Measurements from ENCODE around the gene DNAH9. TPM values are rescaled to one million over a fixed set of nuclear protein-coding genes. Genes with fewer than 3 reads are reported as not detected.

The DNAH9 gene
- polyA plus RNA-seq, 1 donor (not counting 4 experiments of a cell fraction or from before 2014, with no cell fraction given) = 0.42 TPM

- Histone ChIP-seq H3K27ac (ENCODE audit: control insufficient read depth, insufficient read depth, low read length) (no peak overlapping the region), H4K20me1 (ENCODE audit: control insufficient read depth, extremely low read depth, insufficient read depth, low read length) (no peaks in the 10 kb centered on the region), H3K9me1 (ENCODE audit: control insufficient read depth, extremely low read depth, insufficient read depth, low read length) (no peaks in the 10 kb centered on the region), H3K4me1 (ENCODE audit: control insufficient read depth, extremely low read depth, insufficient read depth, low read length) (no peaks in the 10 kb centered on the region), H3K9ac (ENCODE audit: control insufficient read depth, extremely low read depth, insufficient read depth, low read length) (no peak overlapping the region), H3K79me2 (ENCODE audit: control insufficient read depth, insufficient read depth, low read length) (no peaks in the 10 kb centered on the region), H3K27me3 (ENCODE audit: control insufficient read depth, extremely low read depth, insufficient read depth, low read length) (no peaks in the 10 kb centered on the region), H3K36me3 (ENCODE audit: control insufficient read depth in 2 of 2, extremely low read depth in 1 of 2, insufficient read depth in 2 of 2, low read length in 2 of 2) (no peaks in the 10 kb centered on the region), H3K9me3 (ENCODE audit: control insufficient read depth, low read depth, low read length) (peaks cover 5% of the 10 kb centered on the region), H2AFZ (ENCODE audit: control insufficient read depth, low read length) (no peak overlapping the region), H3K4me2 (ENCODE audit: control insufficient read depth, extremely low read depth, insufficient read depth, low read depth, low read length) (no peak overlapping the region), H3K4me3 (ENCODE audit: control insufficient read depth in 2 of 3, extremely low read depth in 1 of 3, insufficient read depth in 2 of 3, low read depth in 1 of 3, low read length in 3 of 3) (no peak overlapping the region)
- dilution Hi-C loops (cut with MboI; ENCODE audit: extremely low pct_ligation_motif_present, low sequenced_read_pairs) = no loop called here
- FAIRE-seq = no peak
- no peak for TF ChIP-seq EZH2 (IDR thresholded peaks at IDR 0.05; ENCODE audit: low read length)
- no peak for TF ChIP-seq CTCF (optimal IDR thresholded peaks at IDR 0.05 in 1 of 3, IDR thresholded peaks at IDR 0.05 in 1 of 3, conservative IDR thresholded peaks at IDR 0.05 in 1 of 3; ENCODE audit: extremely low read depth in 1 of 3, insufficient read depth in 2 of 3, low read length in 3 of 3)
- DNase-seq (ENCODE audit: low read depth, low spot score) = no peak
Observed at GRCh38 chr17:11561702-11562101, 36.6 kb upstream of the DNAH9 start.

GRCh38 chr17:11564589-11565380 is 33.5 kb upstream of the DNAH9 start:
- Histone ChIP-seq H3K36me3 (ENCODE audit: control insufficient read depth in 2 of 2, extremely low read depth in 1 of 2, insufficient read depth in 2 of 2, low read length in 2 of 2) (no peaks in the 10 kb centered on the region), H3K9me3 (ENCODE audit: control insufficient read depth, low read depth, low read length) (no peaks in the 10 kb centered on the region), H3K27me3 (ENCODE audit: control insufficient read depth, extremely low read depth, insufficient read depth, low read length) (no peaks in the 10 kb centered on the region), H3K79me2 (ENCODE audit: control insufficient read depth, insufficient read depth, low read length) (no peaks in the 10 kb centered on the region), H3K9ac (ENCODE audit: control insufficient read depth, extremely low read depth, insufficient read depth, low read length) (no peak overlapping the region), H3K4me1 (ENCODE audit: control insufficient read depth, extremely low read depth, insufficient read depth, low read length) (no peaks in the 10 kb centered on the region), H4K20me1 (ENCODE audit: control insufficient read depth, extremely low read depth, insufficient read depth, low read length) (no peaks in the 10 kb centered on the region), H3K9me1 (ENCODE audit: control insufficient read depth, extremely low read depth, insufficient read depth, low read length) (no peaks in the 10 kb centered on the region), H3K4me3 (ENCODE audit: control insufficient read depth in 2 of 3, extremely low read depth in 1 of 3, insufficient read depth in 2 of 3, low read depth in 1 of 3, low read length in 3 of 3) (no peak overlapping the region), H3K4me2 (ENCODE audit: control insufficient read depth, extremely low read depth, insufficient read depth, low read depth, low read length) (no peak overlapping the region), H2AFZ (ENCODE audit: control insufficient read depth, low read length) (no peak overlapping the region), H3K27ac (ENCODE audit: control insufficient read depth, insufficient read depth, low read length) (no peak overlapping the region)
- dilution Hi-C loops (cut with MboI; ENCODE audit: extremely low pct_ligation_motif_present, low sequenced_read_pairs) = no loop called here
- FAIRE-seq (no peak), DNase-seq (ENCODE audit: low read depth, low spot score) (no peak)
- TF ChIP-seq EZH2 (IDR thresholded peaks at IDR 0.05; ENCODE audit: low read length) (no peak), CTCF (optimal IDR thresholded peaks at IDR 0.05 in 1 of 3, IDR thresholded peaks at IDR 0.05 in 1 of 3, conservative IDR thresholded peaks at IDR 0.05 in 1 of 3; ENCODE audit: extremely low read depth in 1 of 3, insufficient read depth in 2 of 3, low read length in 3 of 3) (no peak)
